ENCODE results near the gene ACOT4.
"Not testable (repeated sequence)": the region's sequence is repeated elsewhere in the genome, so short reads cannot be mapped to it uniquely, and the experiment has no call there.

ACOT4 gene

DNA sequence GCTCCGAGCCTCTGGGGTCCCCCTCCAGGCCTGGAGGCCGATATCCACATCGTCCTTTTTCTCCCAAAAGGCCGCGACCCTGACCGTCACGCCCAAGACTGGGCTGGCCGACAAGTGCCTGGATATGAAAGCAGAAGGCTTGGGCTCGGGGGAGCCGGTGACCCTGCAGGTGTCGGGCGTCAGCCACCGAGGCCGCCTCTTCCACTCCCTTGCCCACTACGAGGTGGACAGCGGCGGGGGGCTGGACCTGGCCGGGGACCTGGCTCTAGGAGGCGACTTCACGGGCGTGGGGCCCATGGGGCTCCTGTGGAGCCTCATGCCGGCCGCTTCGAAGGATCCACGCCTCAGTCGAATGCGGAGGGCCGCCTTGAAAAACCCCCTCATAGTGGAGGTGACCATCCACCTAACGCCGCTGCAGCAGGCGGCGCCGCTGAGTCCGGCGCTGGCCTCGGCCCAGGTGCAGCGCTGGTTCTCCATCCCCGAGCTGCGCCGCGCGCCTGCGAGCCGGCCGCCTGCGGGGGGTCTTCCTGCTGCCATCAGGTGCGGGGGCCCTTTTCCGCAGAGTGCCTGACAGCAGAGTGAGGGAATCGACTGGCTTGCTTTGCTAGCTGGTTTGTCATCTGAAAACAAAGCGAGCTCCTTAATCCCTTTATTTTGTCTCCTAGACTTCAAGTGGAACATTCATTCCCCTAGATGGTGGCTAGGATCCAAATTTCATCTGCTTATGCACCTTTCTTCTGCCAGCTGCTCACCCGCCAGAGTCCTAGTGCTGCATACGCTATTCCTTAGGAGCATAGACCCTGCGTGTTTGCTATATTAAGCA, 42.5 kb downstream of the ACOT4 start:
- peak; percentile 46 for DNase-seq

- DNase-seq, result not testable (repeated sequence)
Measured at GRCh38 chr14:73636355-73636754, 44.7 kb downstream of the ACOT4 start.

DNA sequence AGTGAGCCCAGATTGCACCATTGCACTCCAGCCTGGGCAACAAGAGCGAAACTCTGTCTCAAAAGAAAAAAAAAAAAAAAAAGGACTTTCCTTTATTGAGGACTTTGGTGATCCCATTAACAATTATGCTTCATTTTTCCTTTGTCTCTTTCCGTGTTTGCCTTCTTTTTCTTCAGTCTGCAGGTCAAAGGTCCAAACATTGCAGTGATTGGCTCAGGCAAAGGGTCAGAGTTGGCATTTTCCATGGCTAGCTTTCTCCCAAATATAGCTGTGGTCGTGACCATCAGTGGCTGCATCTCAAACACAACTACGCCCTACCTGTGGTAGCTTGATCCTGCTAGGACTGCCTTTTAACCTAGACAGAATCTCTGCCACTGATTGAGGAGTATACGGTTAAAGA, 46.2 kb downstream of the ACOT4 start:
- DNase-seq, result no peak

GRCh38 chr14:73640796-73641365, 49.2 kb downstream of the ACOT4 start:
- DNase-seq, result no peak

- DNase-seq, result peak; percentile 94
Measured at GRCh38 chr14:73644531-73645247, 53.0 kb downstream of the ACOT4 start, which contains the start of gene DNAL1. TSS of gene DNAL1 (plus strand) at chr14:73644986. CDS start at chr14:73645040, 54 bp downstream.

DNA sequence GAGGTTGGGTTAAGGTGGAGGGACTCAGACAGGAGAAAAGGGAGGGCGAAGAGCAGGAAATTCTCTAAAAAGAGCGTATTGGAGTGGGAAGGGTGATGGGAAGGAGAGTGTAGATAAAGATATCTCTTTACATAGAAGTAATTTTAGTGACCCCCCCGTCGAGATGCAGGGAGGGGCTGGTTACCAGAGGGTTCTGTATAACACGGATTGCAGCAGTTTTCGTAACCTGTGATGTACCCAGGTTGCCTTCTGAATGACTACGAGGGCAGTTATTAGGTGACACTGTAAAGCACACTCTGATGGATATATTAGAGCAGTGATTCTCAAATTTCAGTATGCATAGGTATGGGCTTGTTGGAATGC, 53.6 kb downstream of the ACOT4 start:
- peak; percentile 29 for DNase-seq

Measured in NCI-H1105 treated with DMSO at 0.1 percent for 48 hours (cell line).